GM03348 (cell line): ENCODE results near the gene OR4A47.
"Not testable (repeated sequence)": the region's sequence is repeated elsewhere in the genome, so short reads cannot be mapped to it uniquely, and the experiment has no call there.

Experiments
- DNase-seq: peaks from one replicate; pipeline ENCODE4 v3.0.0; 2012; ENCODE audit warnings: low spot score

The OR4A47 gene

GRCh38 chr11:48488493-48488892 is at the start of gene OR4A47:
Gene OR4A47, plus strand, starts transcription at chr11:48488793. Its CDS starts 0 bp downstream, at chr11:48488793.
- DNase-seq: not testable (repeated sequence)

- not testable (repeated sequence) for DNase-seq
These were observed 32.7 kb upstream of the OR4A47 start for GRCh38 chr11:48455909-48456308.

GRCh38 chr11:48473966-48474365 is 14.6 kb upstream of the OR4A47 start:
- DNase-seq: not testable (repeated sequence)

- not testable (repeated sequence) for DNase-seq
These were observed 13.9 kb upstream of the OR4A47 start for GRCh38 chr11:48474703-48475102.

- not testable (repeated sequence) for DNase-seq
These were observed 17.6 kb downstream of the OR4A47 start for GRCh38 chr11:48506169-48506568.

- DNase-seq: no peak
These were observed 50.4 kb downstream of the OR4A47 start for GRCh38 chr11:48538991-48539390.
